ENCODE data around the gene RILPL2. TPM values are rescaled to one million over a fixed set of nuclear protein-coding genes. Genes with fewer than 3 reads are reported as not detected.
A peak's percentile ranks its signal among the peaks of the same experiment; 100 is the strongest.
"Not testable (repeated sequence)": the region's sequence is repeated elsewhere in the genome, so short reads cannot be mapped to it uniquely, and the experiment has no call there.

Gene RILPL2
- total RNA-seq, 8 experiments from 2014 or later: 0.37 to 5.9 (median 1.9) TPM

DNA sequence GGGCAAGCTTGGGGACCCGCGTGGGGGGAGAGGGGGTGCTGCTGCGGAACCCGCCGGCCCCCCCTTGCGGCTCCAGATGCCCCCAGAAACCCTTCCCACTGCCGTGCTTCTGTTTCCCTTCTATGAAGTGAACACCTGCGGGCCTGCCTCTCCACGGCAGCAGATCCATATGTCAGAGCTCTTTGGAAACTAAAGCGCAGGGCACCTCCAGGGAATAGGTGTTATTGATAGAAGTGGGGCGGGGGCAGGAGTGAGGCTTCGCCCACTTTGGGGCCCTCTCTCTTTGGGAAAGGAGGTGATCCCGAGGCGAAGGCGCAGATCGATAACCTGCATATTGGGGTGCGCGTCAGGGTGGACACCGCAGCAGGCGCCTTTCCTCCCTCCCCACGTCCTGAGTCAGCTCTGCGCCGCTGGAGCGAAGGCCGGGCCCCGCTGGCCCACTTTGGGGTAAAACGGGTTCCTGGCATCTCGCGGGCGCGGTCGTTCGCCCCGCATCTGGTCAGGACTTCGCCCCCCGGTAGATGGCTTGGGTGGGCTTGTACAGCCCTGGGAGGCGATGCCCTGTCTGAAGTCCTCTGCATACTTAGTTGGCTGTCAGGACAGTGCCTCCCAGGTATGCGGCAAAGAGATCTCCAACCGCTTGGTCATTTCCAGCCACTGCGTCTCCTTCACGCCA lies 52.0 kb downstream of the RILPL2 start:
- WGBS, 10 experiments: 0 to 3% (median 0%) methylated on average over 1 to 19 of the region's 41 CpGs; no CpG with 5 or more reads in 3 of the 10 experiments
- Histone ChIP-seq H3K4me1 (replicated peaks in 1 of 2) (peaks cover 6 to 7% of the 10 kb centered on the region in 2 donors), H3K27ac (peak overlapping the region; percentile 25 to 31), H3K4me3 (peak overlapping the region; percentile 56 to 65 (median 60))
- ATAC-seq (replicated peaks in 6 of 8): peak in 1 of 8 experiments; percentile 2
- in situ Hi-C loops (cut with MboI; ENCODE audit: low pct_unique_long_range_greater_than_20kb in 2 of 9, low sequenced_read_pairs in 9 of 9, unreplicated experiment in 9 of 9): no loop called here

DNA sequence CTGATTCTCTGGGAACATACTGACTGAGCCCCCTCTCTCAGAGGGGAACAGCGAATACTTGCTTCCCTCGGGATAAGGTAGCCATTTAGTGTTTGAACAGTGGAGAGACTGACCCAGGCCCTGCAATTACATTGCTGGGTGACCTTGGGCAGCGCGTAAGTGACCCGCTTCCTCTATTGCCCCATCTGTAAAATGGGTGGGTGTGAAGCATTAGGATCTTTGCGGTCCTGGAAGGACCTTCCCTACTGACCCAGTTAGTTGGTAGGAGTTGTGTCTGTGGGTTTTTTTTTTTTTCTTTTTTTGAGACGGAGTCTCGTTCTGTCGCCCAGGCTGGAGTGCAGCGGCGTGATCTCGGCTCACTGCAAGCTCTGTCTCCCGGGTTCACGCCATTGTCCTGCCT lies 53.8 kb downstream of the RILPL2 start:
- ATAC-seq (replicated peaks in 6 of 8): no peak
- 80 to 100% (median 93%) methylated on average over 1 to 6 of the region's 14 CpGs; no CpG with 5 or more reads in 5 of the 10 experiments for WGBS, 10 experiments
- in situ Hi-C loops (cut with MboI; ENCODE audit: low pct_unique_long_range_greater_than_20kb in 2 of 9, low sequenced_read_pairs in 9 of 9, unreplicated experiment in 9 of 9): no loop called here
- H3K4me3 ChIP-seq: no peak overlapping the region
- H3K4me1 ChIP-seq (replicated peaks in 1 of 2): peaks cover under 1 to 3% of the 10 kb centered on the region in 2 donors
- no peak overlapping the region for H3K27ac ChIP-seq

DNA sequence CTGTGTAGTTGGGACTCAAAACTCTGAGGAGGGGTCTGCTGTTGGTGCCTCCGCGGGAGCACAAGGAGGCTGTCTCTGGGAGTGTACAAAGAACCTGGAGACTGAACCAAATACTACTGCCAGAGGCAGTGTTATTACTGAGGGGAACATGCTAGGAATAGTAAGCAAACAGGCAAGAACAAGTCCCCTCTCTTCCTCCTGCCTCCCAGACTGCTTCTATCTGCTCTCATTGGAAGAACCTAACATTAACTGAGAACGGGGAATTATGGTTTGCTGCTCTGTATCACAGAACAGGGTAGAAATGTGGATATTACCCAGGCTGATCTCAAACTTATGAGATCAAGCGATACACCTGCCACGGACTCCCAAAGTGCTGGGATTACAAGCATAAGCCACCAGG lies 57.1 kb downstream of the RILPL2 start:
- ATAC-seq (replicated peaks in 6 of 8): no peak
- Histone ChIP-seq H3K4me3 (no peak overlapping the region), H3K4me1 (replicated peaks in 1 of 2) (no peaks in the 10 kb centered on the region), H3K27ac (no peak overlapping the region)
- in situ Hi-C loops (cut with MboI; ENCODE audit: low pct_unique_long_range_greater_than_20kb in 2 of 9, low sequenced_read_pairs in 9 of 9, unreplicated experiment in 9 of 9): no loop called here
- 83 to 100% (median 90%) methylated on average over 1 to 5 of the region's 5 CpGs; no CpG with 5 or more reads in 4 of the 10 experiments for WGBS, 10 experiments

DNA sequence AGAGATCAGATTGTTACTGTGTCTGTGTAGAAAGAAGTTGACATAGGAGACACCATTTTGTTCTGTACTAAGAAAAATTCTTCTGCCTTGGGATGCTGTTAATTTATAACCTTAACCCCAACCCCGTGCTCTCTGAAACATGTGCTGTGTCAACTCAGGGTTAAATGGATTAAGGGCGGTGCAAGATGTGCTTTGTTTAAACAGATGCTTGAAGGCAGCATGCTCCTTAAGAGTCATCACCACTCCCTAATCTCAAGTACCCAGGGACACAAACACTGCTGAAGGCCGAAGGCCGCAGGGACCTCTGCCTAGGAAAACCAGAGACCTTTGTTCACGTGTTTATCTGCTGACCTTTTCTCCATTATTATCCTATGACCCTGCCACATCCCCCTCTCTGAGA lies 64.1 kb downstream of the RILPL2 start:
- H3K4me1 ChIP-seq (replicated peaks in 1 of 2); ATAC-seq (replicated peaks in 6 of 8); in situ Hi-C loops (cut with MboI; ENCODE audit: low pct_unique_long_range_greater_than_20kb in 2 of 9, low sequenced_read_pairs in 9 of 9, unreplicated experiment in 9 of 9); H3K4me3 ChIP-seq; H3K27ac ChIP-seq: not testable (repeated sequence)
- WGBS, 10 experiments: 17 to 60% (median 59%) methylated on average over 1 to 2 of the region's 5 CpGs; no CpG with 5 or more reads in 7 of the 10 experiments

DNA sequence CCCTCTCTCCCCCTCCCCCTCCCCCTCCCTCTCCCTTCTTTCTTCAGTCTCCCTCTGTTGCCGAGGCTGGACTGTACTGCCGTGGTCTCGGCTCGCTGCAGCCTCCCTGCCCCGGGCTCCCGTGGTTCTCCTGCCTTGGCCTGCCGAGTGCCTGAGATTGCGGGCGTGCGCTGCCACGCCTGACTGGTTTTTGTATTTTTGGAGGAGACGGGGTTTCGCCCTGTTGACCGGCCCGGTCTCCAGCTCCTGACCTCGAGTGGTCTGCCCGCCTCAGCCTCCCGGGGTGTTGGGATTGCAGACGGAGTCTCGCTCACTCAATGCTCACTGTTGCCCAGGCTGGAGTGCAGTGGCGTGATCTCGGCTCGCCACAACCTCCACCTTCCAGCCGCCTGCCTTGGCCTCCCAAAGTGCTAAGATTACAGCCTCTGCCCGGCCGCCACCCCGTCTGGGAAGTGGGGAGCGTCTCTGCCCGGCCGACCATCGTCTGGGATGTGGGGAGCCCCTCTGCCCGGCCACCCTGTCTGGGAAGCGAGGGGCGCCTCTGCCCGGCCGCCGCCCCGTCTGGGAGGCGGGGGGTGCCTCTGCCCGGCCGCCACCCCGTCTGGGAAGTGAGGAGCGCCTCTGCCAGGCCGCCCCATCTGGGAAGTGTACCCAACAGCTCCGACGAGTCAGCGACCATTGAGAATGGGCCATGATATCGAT lies 64.7 kb downstream of the RILPL2 start:
- WGBS, 10 experiments: 75 to 93% (median 79%) methylated on average over 4 to 8 of the region's 48 CpGs; no CpG with 5 or more reads in 7 of the 10 experiments
- ATAC-seq (replicated peaks in 6 of 8); H3K27ac ChIP-seq; H3K4me1 ChIP-seq (replicated peaks in 1 of 2); in situ Hi-C loops (cut with MboI; ENCODE audit: low pct_unique_long_range_greater_than_20kb in 2 of 9, low sequenced_read_pairs in 9 of 9, unreplicated experiment in 9 of 9); H3K4me3 ChIP-seq: not testable (repeated sequence)

DNA sequence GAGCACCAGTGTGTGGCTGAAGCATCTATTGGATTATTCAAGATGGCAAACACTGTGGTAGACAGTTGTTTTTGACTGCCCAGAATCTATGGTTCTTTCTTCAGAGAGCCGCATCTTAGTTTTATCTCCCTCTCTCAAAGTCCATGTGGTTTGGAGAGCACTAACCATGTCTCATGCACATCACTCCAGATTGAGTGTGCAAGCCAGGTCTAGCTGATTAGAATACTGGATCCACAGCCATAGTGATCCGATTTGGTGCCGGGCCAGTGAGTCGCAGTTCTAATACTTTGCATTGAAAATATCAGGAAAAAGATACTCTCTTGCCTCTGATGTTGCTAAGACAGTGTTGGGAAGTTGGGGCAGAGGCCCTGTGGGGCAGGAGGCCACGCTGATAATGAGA lies 67.3 kb downstream of the RILPL2 start:
- Histone ChIP-seq H3K4me1 (replicated peaks in 1 of 2) (no peaks in the 10 kb centered on the region), H3K27ac (no peak overlapping the region), H3K4me3 (no peak overlapping the region)
- WGBS, 10 experiments: 80 to 100% (median 92%) methylated on average over 1 to 5 of the region's 5 CpGs; no CpG with 5 or more reads in 3 of the 10 experiments
- no peak for ATAC-seq (replicated peaks in 6 of 8)
- in situ Hi-C loops (cut with MboI; ENCODE audit: low pct_unique_long_range_greater_than_20kb in 2 of 9, low sequenced_read_pairs in 9 of 9, unreplicated experiment in 9 of 9): no loop called here

DNA sequence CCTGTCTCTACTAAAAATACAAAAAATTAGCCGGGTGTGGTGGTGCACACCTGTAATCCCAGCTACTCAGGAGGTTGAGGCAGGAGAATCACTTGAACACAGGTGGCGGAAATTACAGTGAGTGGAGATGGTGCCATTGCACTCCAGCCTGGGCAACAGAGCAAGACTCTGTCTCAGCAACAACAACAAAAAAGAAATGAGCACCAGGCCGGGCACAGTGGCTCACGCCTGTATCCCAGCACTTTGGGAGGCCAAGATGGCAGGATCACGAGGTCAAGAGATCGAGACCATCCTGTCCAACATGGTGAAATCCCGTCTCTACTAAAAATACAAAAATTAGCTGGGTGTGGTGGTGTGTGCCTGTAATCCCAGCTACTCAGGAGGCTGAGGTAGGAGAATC lies 68.1 kb downstream of the RILPL2 start:
- WGBS, 10 experiments: 60 to 100% (median 93%) methylated on average over 1 to 5 of the region's 7 CpGs; no CpG with 5 or more reads in 4 of the 10 experiments
- H3K4me1 ChIP-seq (replicated peaks in 1 of 2); H3K27ac ChIP-seq; H3K4me3 ChIP-seq; in situ Hi-C loops (cut with MboI; ENCODE audit: low pct_unique_long_range_greater_than_20kb in 2 of 9, low sequenced_read_pairs in 9 of 9, unreplicated experiment in 9 of 9); ATAC-seq (replicated peaks in 6 of 8): not testable (repeated sequence)

DNA sequence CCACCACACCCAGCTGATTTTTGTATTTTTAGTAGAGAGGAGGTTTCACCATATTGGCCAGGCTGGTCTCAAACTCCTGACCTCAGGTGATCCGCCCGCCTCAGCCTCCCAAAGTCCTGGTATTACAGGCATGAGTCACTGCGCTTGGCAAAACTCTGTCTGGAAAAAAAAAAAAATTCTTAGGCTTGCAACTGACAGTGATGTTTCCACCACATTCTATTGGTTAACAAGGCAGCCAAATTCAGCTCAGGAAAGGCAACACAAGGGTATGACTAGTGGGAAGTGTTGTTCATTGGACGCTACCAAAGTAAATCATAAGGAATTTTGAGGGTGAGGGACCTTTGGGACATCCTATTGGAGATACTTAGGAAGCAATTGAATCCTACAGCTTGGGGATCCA lies 69.0 kb downstream of the RILPL2 start:
- in situ Hi-C loops (cut with MboI; ENCODE audit: low pct_unique_long_range_greater_than_20kb in 2 of 9, low sequenced_read_pairs in 9 of 9, unreplicated experiment in 9 of 9): no loop called here
- H3K27ac ChIP-seq: no peak overlapping the region
- 92 to 100% (median 100%) methylated on average over 1 to 4 of the region's 4 CpGs; no CpG with 5 or more reads in 4 of the 10 experiments for WGBS, 10 experiments
- H3K4me1 ChIP-seq (replicated peaks in 1 of 2): peaks cover 3 to 7% of the 10 kb centered on the region in 2 donors
- ATAC-seq (replicated peaks in 6 of 8): no peak
- no peak overlapping the region for H3K4me3 ChIP-seq

Other genes with a start within 250 kb of the RILPL2 start
- 10 to 100 TPM; 24.8 to 88.3 (median 35.8) TPM for gene MPHOSPH9, start 203.5 kb downstream of the RILPL2 start, total RNA-seq
- gene MTRFR, start 203.2 kb downstream of the RILPL2 start, total RNA-seq: 10 to 100 TPM; 11.8 to 28.1 (median 19.0) TPM
- gene CDK2AP1, start 164.8 kb downstream of the RILPL2 start, total RNA-seq: 100 to 1,000 TPM in 5 of 8 experiments, 10 to 100 TPM in 3; 36.8 to 189 (median 113) TPM
- 10 to 100 TPM; 24.8 to 45.4 (median 31.3) TPM for gene SBNO1, start 71.8 kb downstream of the RILPL2 start, total RNA-seq
- 10 to 100 TPM; 25.2 to 64.6 (median 39.2) TPM for gene KMT5A, start 52.6 kb downstream of the RILPL2 start, total RNA-seq
- gene SNRNP35, start 21.5 kb upstream of the RILPL2 start, total RNA-seq: 10 to 100 TPM; 15.7 to 38.5 (median 23.7) TPM
- gene RILPL1, start 97.0 kb upstream of the RILPL2 start, total RNA-seq: 10 to 100 TPM in 7 of 8 experiments, 1 to 10 TPM in 1; 7.4 to 23.2 (median 13.0) TPM
- 100 to 1,000 TPM in 7 of 8 experiments, 10 to 100 TPM in 1; 85.4 to 168 (median 129) TPM for gene TMED2, start 147.9 kb upstream of the RILPL2 start, total RNA-seq
- 10 to 100 TPM; 16.1 to 41.4 (median 24.0) TPM for gene DDX55, start 165.4 kb upstream of the RILPL2 start, total RNA-seq
- 10 to 100 TPM; 27.9 to 52.2 (median 40.9) TPM for gene EIF2B1, start 197.0 kb upstream of the RILPL2 start, total RNA-seq
- 10 to 100 TPM; 18.8 to 56.6 (median 28.2) TPM for gene GTF2H3, start 197.1 kb upstream of the RILPL2 start, total RNA-seq
- 10 to 100 TPM in 3 of 8 experiments, 1 to 10 TPM in 5; 2.4 to 33.3 (median 9.6) TPM for gene TCTN2, start 234.4 kb upstream of the RILPL2 start, total RNA-seq